Colon (tissue), 2 donors: ENCODE data around the gene FSIP1.

Source experiments
- FAIRE-seq: peaks from 2 replicates; lab custom pipeline; 2012; peaks lifted over from hg19 to GRCh38; lab: Jason Lieb, UNC
- donor health status: control.
- donor health status: control.

The FSIP1 gene

DNA sequence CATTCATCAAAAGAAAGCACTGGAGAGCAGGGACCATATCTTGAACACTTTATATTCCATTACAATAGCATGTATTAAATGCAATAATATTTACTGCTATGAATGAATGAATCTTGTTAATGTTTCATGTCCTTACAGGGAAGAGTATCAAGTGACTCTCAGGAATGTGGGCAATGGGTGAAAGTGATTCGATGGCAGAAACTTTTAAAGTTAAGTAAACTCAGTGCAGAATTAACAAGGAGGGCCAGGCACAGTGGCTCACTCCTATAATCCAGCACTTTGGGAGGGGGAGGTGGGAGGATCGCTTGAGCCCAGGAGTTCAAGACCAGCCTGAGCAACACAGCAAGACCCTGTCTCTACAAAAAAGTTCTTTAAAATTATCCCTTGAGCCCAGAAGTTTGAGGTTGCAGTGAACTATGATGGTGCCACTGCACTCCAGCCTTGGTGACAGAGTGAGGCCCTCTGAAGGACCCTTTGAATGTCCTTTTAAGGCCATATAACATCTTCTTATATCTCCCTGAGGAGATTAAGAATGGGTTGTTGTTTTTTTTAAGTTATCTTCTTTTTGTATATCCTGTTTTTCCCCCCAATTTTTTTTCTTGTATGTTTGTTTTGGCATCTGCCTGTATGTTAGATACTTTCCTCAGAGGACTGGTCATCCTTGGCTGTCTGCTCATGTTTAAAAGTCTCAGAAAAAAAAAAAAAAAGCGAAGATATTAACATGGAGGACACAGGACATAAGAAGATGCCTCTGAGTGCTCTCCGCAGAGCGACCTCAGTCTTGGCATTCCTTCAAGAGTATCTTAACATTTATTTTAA, 9.6 kb upstream of the FSIP1 start:
- FAIRE-seq = no peak

DNA sequence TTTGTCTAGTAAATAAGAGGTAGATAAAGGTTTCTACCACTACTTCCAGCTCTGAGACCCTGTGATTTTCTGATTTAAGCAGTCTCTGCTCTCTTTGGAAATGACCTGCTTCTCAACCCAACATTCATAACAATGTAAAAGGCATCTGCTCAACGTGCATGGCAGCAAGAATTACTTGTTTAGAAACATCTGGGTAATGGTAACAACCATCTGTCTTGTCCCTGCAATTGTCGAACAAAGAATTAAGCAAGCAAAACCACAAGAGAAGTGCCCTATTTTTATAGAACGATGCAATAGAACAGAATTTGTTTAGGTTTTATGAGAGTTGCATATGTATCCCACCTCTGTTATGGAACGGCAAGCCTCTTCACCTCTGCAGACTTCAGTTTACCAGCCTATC, 7.1 kb upstream of the FSIP1 start:
- no peak for FAIRE-seq

DNA sequence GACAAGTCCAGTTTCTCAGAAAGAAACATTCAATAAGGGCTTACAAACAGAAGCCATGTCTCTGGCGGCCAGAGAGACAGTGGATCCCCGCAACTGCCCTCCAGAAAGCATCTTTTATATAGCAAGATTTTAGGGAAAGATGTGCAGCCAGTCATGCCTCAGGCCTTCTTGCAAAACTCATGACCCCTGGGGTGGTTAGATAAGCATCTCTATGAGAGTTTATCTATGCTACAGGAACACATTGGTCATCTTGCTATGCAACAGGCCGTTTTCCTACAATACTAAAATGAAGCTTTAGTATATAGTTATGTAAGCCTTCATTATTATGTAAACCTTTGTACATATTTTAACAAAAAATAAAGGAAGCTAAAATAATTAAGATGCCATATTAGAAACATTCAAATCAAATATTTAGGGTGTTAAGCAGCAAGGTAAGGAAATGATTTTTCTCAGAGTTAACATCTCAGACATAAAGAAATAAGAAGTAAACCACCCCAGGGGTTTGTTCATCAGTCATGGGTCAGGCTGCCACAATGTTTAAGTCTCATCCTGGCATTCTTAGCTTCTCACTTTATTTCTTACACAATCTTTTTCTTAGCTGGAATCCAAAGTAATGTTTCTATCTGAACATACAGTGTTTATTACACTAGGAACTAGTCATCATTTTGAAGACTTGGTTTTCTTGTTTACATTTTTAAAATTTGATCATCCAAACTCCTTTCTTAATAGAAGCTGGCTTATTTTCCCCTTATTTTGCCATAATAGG, 6.3 kb upstream of the FSIP1 start:
- FAIRE-seq = no peak

DNA sequence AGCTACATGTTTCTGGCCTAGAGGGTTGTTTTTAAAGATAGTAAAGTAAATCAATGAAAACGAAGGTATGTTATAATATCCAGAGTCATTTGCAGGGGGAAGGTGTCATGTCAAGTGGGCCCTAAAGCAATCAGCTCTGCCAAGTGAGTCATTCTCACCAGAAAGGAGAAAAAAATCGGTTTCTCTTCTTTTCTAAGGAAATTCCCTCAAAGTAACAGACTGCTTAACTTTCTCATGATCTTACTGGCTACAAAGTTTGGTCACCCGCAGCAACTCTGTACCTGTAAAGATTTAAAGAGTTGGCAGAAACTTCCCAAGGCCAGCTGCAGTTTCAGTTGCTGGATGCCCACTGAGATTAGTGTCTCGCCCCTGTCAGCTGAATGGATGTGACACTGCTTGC, 5.5 kb upstream of the FSIP1 start:
- no peak for FAIRE-seq

DNA sequence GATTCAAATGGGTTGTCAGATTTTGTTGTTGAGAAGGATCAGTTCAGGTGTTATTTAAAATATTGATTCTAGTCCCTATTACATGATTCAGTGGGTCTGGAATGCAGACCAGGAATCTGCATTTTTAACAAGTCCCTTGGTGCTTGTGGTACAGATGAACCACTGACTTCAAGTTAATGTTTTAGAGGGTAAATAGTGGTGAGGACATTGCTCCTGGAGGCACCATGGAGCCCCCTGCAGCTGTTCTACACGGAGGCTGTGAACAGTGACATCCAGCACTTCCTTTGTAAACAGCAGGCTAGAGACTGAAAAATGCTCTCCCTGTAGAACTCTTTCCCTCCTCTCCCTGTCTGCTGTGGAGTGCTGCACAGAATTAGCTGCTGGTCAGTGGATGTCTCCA, 4.8 kb upstream of the FSIP1 start:
- FAIRE-seq = no peak

DNA sequence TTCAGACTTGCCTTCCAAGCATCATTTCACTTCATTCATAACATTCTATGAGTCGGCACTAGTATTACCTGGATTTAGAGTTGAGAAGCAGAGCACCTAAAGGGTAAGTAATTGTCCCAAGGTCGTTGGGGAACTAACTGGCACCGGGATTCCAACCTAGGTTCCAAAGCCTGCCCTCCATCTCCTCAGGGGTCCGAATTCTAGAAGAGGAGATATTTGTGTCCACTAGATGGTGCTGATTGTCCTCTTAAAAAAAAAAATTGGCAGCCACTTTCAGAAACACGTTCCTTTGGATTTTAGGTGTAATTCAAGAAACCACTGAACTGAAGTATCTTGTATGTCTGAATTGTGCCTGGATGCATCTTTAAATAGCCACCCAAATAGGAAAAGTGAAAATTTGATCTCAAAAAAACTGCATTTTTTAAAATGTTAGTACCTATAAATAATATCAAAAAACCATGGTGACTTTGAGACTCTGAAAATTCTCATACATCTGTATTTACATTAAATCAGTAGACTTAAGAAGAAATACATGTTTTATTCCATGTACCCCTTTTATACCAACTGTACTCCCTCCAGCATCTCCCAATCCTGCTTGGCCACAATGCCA, 3.9 kb upstream of the FSIP1 start:
- no peak for FAIRE-seq

DNA sequence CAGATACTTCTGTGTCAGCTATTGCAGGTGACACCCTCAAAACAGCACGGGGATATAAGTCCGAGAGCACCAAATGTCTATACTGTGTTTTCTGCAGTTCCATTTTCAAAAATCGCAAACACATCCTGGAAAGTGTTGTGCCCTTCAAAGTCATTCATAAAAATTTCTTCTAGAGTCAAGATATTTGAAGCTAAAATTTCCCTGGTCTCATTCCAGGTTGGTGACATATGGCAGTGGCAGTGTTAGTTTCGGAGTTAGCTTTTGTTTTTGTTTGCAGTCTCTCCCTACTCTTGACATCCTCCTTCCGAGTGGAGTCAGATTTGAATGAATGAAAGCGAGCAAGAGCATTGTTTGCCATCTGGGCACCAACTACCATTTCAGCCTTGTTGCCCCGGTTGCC, 3.2 kb upstream of the FSIP1 start:
- FAIRE-seq = no peak

DNA sequence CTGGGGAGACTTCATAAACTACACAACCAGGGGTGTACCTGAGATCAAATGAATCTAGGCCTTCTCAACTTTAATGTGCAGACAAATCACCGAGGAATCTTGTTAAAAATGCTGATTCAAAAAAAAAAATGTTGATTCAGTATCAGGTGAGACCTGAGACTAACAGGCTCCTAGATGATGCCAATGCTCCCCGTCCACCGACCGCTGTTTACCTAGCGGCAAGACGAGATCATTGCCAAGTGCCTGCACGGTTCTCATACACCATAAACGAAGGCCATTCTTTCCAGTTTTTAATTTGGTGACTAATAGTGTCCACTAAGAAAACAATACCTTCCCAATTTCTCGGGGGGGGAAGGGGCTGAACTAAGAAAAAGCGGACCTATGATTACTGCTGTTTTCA, 2.5 kb upstream of the FSIP1 start:
- no peak for FAIRE-seq

DNA sequence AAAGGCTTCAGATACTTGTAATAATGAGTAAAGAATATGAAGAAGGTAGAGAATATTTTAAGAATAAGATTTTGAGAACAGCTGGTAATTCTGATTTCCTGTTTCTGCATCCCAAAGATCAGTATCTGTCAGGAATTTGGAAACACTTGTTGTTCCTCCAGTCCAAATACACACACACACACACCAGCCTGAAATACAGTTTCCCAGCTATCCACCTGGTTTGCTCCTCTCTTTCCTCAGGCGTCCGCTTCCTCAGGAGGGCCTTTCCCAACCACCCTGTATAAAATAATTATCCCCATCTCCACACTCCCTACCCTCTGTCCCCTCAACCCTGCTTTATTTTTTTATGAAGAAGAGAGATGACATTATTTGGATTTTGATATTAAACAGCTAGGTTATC, 2.0 kb upstream of the FSIP1 start:
- no peak for FAIRE-seq

DNA sequence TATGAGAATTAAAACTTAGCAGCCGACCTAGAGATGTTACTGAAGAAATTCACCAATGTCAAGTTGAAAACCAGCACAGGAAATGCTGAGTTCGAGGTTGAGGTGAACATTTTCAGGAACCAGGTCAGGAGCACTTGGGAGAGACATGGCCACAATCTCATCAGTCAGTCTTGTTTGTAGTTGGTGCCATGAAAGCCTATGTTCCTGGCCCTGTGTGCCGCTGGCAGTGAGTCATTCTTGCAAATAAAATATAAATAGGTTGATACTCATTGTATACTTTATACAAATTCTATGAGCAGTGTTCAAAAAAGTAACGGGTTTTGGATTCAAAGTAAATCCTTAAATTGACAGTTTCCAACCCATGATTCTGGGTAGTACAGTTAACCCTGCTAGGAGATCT, 1.5 kb upstream of the FSIP1 start:
- FAIRE-seq = no peak

DNA sequence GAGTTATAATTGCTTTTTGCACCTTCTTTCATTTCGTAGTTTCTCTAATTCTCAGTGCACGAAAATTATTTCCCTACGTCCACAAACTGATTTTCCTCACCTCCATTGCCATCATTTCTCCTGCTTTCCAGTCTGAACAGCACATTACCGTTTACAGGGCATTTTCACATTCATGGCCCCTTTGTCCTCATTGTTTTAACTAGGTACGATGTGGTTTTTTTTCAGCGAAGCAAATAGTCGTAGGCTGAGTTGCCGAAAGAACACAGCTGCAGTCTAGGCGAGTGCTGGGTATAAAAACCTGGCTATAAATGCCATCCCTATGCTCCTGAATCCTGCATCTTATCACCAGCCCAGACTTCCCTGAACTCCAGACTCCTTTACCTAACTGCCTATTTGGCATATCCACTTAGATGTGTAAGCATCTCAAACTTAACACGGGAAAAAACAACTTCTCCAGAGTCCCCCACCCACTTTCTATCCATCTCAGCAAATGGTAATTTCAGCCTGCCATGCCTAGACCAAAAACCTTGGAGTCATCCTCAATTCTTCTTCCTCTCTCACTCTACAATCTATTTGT, 691 bp upstream of the FSIP1 start:
- FAIRE-seq = no peak

DNA sequence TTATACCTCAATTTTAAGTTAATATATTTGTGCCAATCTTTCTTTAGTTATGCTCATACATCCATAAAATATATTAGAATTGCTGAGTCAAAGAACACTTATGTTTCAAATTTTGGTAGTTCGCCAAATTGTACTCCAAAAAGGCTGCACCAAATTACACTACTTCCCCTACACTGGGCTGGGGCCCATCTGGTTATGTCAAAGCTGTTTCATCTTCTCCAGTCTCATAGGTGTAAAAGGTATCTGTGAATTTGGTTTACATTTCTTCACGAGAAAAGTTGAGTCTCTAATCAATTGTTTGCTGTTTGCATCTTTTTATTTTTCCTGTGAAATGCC, 706 bp downstream of the FSIP1 start:
- FAIRE-seq = no peak

DNA sequence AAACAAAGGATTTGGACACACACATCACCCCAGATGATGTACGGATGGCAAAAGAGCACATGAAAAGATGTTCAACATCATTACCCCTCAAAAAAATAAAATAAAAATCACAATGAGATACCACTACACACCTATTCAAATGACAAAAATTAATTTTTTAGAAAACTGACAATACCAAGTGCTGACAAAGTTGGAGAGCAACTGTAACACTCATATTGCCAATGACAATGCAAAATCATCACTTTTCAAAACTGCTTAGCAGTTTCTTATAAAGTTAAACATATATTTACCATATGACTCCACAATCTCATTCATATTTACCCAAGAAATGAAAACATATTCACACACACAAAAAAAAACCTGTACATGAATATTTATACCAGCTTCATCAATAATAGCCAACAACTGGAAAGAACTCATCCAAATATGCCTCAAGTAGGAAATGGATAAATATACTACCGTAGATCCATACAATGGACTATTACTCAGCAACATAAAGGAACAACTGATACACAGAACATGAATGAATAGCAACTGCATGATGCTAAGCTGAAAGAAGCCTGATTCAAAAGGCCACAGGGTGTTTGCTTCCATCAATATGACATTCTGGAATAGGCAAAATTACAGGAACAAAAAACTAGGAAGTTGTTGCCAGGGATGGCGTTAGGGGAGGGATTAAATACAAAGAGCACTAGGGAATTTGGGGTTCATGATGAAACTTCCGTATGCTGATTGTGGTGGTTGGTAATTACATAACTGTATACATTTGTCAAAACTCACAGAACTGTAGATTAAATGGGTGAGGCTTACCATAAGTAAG, 1.3 kb downstream of the FSIP1 start:
- FAIRE-seq = no peak

DNA sequence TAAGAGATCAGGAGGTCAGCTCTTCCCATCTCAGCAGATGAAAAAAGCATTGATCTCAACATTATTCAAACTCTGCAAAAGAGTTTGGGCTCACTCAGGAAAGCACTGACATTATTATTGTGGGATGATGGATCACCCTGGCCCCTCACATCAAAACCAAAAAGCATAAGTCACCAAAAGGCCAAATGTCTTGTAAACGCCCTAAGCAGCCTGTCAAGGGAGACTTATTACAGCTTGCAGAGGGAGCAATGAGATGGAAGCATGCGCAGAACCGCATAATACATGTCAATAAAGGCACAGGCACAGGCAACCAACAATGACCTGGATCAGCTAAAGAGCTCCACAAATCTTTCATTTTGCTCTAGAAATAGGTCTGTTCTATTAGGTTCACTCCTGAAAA, 4.6 kb downstream of the FSIP1 start:
- FAIRE-seq = no peak

DNA sequence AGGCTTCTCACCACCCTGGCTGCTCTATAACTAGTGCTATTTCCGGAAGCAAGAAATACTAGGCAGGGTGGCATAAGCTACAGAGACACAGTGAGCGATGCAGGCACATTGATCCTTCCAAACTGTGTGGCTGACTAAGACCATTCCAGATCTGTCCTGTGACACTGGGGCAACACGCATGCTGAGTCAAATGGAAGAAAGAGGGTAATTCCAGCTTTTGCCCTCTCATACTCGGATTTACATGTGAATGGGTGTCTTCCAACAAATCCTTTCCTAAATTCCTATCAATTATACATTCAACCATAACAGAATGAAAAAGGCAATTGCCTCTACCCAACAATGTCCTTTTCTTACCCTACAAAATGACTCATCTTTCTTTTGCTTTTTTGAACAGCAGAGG, 5.1 kb downstream of the FSIP1 start:
- no peak for FAIRE-seq

DNA sequence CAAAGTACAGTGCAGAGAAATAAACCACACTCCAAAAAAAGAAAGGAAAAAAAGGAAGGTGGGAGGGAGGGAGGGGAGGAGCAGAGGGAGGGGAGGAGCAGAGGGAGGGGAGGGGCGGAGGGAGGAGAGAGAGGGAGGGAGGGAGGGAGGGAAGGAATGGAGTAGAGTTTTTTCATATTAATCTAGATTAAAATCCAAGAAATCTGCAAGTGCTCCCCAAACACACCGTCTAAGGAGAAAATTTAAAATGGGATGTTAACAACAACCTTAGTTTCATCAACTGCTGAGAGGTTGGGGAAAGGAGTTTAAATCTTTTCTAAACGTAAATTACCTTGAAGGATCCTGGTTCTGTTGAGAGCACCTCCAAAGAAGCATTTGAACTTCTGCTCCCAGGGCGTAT, 6.6 kb downstream of the FSIP1 start:
- FAIRE-seq = no peak

DNA sequence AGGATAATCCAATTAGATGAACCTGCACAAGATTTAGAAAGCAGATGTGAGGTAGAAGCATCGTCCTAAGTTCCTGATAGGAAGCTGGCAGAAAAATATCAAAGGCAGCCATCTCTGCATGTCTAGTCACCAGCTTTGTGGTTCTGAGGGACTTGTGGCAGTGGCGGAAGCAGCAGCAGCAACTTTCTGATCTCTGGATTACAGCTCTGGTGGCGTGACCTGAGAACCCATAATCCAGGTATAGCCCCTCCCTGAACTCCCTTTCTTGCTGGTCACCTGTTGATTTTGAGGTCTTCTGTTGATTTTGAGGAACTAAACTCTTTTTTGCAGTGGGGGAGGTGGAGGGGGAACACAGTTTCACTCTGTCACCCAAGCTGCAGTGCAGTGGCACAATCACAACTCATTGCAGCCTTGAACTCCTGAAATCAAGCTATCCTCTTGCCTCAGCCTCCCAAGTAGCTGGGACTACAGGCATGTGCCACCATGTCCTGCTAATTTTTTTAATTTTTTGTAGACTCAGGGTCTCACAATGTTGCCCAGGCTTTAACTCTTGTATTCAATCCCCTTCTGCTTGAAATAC, 7.9 kb downstream of the FSIP1 start:
- FAIRE-seq = no peak

DNA sequence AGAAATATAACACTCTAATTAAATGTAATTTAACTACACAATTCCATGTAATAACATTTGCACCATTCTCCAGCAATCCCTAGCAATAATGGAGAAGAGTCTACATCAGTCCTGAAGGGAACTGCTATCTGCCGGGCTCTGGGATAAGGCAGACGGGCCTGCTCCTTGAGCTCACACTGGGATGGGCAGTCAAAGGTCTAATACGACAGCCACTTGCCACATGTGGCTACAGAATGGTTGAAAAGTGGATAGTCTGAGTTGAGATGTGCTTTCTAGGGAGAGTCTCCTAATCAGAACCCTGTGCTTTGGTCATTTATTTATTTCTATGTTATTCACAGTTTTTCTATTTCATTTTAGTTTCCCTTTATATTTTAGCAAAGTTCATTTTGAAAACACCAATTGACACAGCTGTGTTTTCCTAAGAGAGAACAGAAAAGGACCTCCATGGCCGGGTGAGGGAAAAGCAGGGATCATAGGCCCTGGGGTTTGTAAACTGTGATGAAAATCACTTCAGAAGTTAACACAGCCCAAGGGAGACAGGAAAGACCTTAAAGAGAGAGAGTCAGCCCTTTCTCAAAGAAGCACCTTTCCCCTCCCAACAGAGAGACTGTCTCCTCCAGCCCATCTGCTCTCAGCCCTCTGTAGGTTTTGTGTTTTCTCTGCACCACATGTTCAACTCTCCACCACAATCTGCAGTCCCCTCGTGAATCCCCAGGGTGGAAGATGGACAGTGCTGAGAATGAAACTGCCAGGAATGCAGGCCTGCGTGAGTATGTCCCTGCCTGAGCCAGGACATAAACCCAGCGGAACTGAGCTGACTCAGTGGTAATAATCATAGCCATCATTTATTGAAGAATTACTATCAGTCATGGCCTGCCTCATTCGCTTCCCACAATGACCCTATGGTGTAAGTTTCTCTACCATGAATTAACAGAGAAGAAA, 11.6 kb downstream of the FSIP1 start:
- FAIRE-seq = no peak

DNA sequence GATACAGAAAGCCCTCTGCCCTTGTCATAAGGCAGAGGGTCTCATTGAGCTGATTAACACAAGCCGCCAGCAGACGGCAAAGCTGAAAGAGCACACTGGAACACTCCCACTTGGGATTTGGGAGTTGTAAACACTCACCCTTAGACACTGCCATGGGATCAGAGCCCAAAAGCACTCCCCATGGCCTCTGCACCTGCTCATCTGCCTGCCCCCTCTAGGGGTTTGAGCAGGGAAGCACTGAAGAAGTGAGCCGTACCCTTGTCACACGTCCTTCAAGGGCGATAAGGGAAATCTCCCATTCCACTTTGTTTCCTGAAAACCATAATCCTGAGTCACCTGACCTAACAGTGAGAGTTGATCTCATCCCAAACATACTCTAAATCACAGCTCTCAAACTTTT, 14.7 kb downstream of the FSIP1 start:
- FAIRE-seq = no peak

DNA sequence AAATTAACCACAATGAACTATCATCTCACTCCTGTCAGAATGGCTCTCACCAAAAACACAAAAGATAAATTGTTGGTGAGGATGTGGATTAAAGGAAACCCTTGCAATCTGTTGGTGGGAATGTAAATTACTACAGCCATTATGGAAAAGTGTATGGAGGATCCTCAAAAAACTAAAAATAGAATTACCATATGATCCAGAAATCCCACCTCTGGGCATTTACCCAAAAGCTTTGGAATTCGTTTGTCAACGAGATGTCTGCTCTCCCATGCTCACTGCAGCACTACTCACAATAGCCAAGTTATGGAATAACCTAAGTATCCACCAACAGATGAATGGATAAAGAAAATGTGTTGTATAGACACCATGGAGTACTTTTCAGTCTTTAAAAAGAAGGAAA, 21.6 kb downstream of the FSIP1 start:
- FAIRE-seq = no peak
